Mesothelial cell of epicardium (in vitro differentiated cells): ENCODE measurements around the gene RYR2. TPM values are rescaled to one million over a fixed set of nuclear protein-coding genes. Genes with fewer than 3 reads are reported as not detected.

Experiments used
- DNase-seq, 2 experiments: peaks; one replicate each; pipeline ENCODE4 v3.0.0; 2021; ENCODE audit warnings: low spot score in 2 of 2; ENCODE audit not compliant: unreplicated experiment in 2 of 2
- H3K27ac Mint-ChIP-seq: 2 replicates; pipeline ENCODE4 v1.8.0; 2021; ENCODE audit warnings: mixed read lengths
- H3K27me3 Mint-ChIP-seq: 2 replicates; pipeline ENCODE4 v1.8.0; 2021; ENCODE audit warnings: low read depth, mixed read lengths
- H3K36me3 Mint-ChIP-seq: 2 replicates; pipeline ENCODE4 v1.8.0; 2021; ENCODE audit warnings: mixed read lengths
- H3K4me1 Mint-ChIP-seq: 2 replicates; pipeline ENCODE4 v1.8.0; 2021; ENCODE audit warnings: mixed read lengths
- H3K4me3 Mint-ChIP-seq: 2 replicates; pipeline ENCODE4 v1.8.0; 2021; ENCODE audit warnings: mild to moderate bottlenecking, moderate library complexity, mixed read lengths
- H3K9me3 Mint-ChIP-seq: 2 replicates; pipeline ENCODE4 v1.8.0; 2021; ENCODE audit warnings: mixed read lengths
- total RNA-seq: library from RNA; stranded (reverse); gene quantifications from 3 replicates; pipeline ENCODE4 v1.2.1, GENCODE V29; 2021
- TF ChIP-seq, protein P1 (sequence below): fragments of 200-600 bp; sonication (generic); IDR thresholded peaks from one replicate; pipeline ENCODE4 v1.5.0; 2021; ENCODE audit warnings: antibody characterized with exemption; ENCODE audit not compliant: unreplicated experiment

The RYR2 gene
- total RNA-seq, 1 donor from 2014 or later: 6.1 TPM

- TF ChIP-seq, protein P1, sequence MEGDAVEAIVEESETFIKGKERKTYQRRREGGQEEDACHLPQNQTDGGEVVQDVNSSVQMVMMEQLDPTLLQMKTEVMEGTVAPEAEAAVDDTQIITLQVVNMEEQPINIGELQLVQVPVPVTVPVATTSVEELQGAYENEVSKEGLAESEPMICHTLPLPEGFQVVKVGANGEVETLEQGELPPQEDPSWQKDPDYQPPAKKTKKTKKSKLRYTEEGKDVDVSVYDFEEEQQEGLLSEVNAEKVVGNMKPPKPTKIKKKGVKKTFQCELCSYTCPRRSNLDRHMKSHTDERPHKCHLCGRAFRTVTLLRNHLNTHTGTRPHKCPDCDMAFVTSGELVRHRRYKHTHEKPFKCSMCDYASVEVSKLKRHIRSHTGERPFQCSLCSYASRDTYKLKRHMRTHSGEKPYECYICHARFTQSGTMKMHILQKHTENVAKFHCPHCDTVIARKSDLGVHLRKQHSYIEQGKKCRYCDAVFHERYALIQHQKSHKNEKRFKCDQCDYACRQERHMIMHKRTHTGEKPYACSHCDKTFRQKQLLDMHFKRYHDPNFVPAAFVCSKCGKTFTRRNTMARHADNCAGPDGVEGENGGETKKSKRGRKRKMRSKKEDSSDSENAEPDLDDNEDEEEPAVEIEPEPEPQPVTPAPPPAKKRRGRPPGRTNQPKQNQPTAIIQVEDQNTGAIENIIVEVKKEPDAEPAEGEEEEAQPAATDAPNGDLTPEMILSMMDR: no peak
- no peak overlapping the region for H3K27ac Mint-ChIP-seq
Measured at GRCh38 chr1:237191403-237191802, 149.4 kb downstream of the RYR2 start.

GRCh38 chr1:237197470-237198425, 155.8 kb downstream of the RYR2 start:
- peaks cover 5% of the 10 kb centered on the region for H3K9me3 Mint-ChIP-seq
- H3K4me1 Mint-ChIP-seq: peaks cover 17% of the 10 kb centered on the region
- no peak for DNase-seq
- H3K36me3 Mint-ChIP-seq: no peaks in the 10 kb centered on the region
- H3K27me3 Mint-ChIP-seq: no peaks in the 10 kb centered on the region
- TF ChIP-seq, protein P1: no peak
- H3K27ac Mint-ChIP-seq: peak overlapping the region; percentile 57
- no peak overlapping the region for H3K4me3 Mint-ChIP-seq

More at GRCh38 chr1:237191403-237191802, 149.4 kb downstream of the RYR2 start:
- Mint-ChIP-seq H3K36me3 (no peaks in the 10 kb centered on the region), H3K9me3 (peaks cover 9% of the 10 kb centered on the region), H3K4me3 (no peak overlapping the region), H3K4me1 (peaks cover 4% of the 10 kb centered on the region), H3K27me3 (no peaks in the 10 kb centered on the region)
- DNase-seq: no peak

DNA sequence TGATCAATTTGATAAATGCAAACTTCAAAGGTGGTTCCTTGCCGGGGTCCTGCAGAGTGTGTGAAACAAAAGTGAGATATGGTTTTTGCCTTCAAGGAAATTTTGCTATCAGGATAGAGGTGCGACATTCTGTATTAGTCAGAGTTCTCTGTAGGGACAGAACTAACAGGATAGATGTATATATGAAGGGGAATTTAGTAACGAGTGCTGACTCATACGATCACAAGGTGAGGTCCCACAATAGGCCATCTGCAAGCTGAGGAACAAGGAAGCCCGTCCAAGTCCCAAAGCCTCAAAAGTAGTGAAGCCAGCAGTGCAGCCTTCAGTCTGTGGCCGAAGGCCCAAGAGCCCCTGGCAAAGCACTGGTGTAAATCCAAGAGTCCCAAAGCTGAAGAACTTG, 157.0 kb downstream of the RYR2 start:
- no peak for DNase-seq
- H3K4me3 Mint-ChIP-seq: no peak overlapping the region
- H3K4me1 Mint-ChIP-seq: peaks cover 17% of the 10 kb centered on the region
- TF ChIP-seq, protein P1: no peak
- H3K27me3 Mint-ChIP-seq: no peaks in the 10 kb centered on the region
- H3K9me3 Mint-ChIP-seq: peaks cover 5% of the 10 kb centered on the region
- H3K27ac Mint-ChIP-seq: no peak overlapping the region
- no peaks in the 10 kb centered on the region for H3K36me3 Mint-ChIP-seq

GRCh38 chr1:237201155-237201554, 159.2 kb downstream of the RYR2 start:
- Mint-ChIP-seq H3K4me1 (peaks cover 17% of the 10 kb centered on the region), H3K36me3 (no peaks in the 10 kb centered on the region), H3K27ac (no peak overlapping the region), H3K27me3 (no peaks in the 10 kb centered on the region), H3K9me3 (peaks cover 5% of the 10 kb centered on the region), H3K4me3 (no peak overlapping the region)
- TF ChIP-seq, protein P1: no peak
- DNase-seq: no peak

DNA sequence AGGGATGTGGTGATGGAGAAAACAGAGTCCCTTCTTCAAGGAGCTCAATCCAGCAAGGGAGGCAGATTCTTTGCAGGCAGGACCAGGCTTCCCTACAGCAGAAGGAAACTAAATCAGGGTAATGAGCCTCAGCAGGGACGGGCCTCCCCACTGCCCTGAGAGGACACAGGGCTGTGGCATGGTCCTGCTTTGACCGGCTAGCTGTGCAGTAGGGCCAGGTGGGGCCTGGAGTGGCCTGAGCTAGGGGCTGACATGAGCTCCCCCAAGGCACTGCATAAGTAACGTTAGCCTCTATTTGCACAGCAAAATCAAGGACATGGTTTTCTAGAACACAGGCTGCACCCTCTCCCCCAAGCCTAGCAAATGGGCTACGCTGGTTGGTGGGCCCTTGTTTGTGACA, 162.9 kb downstream of the RYR2 start:
- no peaks in the 10 kb centered on the region for H3K27me3 Mint-ChIP-seq
- no peak overlapping the region for H3K4me3 Mint-ChIP-seq
- H3K4me1 Mint-ChIP-seq: peaks cover 8% of the 10 kb centered on the region
- H3K27ac Mint-ChIP-seq: no peak overlapping the region
- TF ChIP-seq, protein P1: no peak
- no peaks in the 10 kb centered on the region for H3K36me3 Mint-ChIP-seq
- DNase-seq: no peak
- no peaks in the 10 kb centered on the region for H3K9me3 Mint-ChIP-seq
